A549 (cell line): ENCODE data around the gene G2E3. TPM values are rescaled to one million over a fixed set of nuclear protein-coding genes. Genes with fewer than 3 reads are reported as not detected.

Experiments used
- ATAC-seq, 2 experiments: fragments of 200-7000 bp in 1 of 2; fragments of >200 bp in 1 of 2; cut with Nextera tagmentation in 1 of 2; cut with Tn5 transposase in 1 of 2; 3 replicates each; pipeline versions ENCODE4 v1.8.0 to v1.9.1; 2018 to 2020; ENCODE audit warnings: mild to moderate bottlenecking in 1 of 2, moderate library complexity in 1 of 2
- CTCF ChIA-PET: fragments of 300-600 bp; sonication (Branson Sonifier 250); formaldehyde crosslinking; extraction: SDS; loops from one replicate; lab custom pipeline; 2021; ENCODE audit warnings: antibody characterized with exemption, inconsistent platforms; lab: Yijun Ruan, JAX
- POLR2A ChIA-PET: fragments of 350-600 bp; formaldehyde crosslinking; extraction: SDS; loops from one replicate; lab custom pipeline; 2021; ENCODE audit warnings: antibody characterized with exemption, inconsistent platforms; lab: Yijun Ruan, JAX
- DNase-seq, 2 experiments: peaks; one replicate each; pipeline versions ENCODE4 v3.0.0 to v3.0.0-alpha.2; 2011 to 2016; ENCODE audit warnings: low read depth in 1 of 2, low spot score in 1 of 2
- FAIRE-seq: peaks from 2 replicates; lab custom pipeline; 2011; peaks lifted over from hg19 to GRCh38; lab: Jason Lieb, UNC
- H3K27ac ChIP-seq, 2 experiments: fragments of >200 bp; sonication (Bioruptor Twin); formaldehyde crosslinking; 3 replicates each; pipeline ENCODE4 v1.5.1; 2016 to 2017
- H3K4me1 ChIP-seq: fragments of >200 bp; sonication (Bioruptor Twin); formaldehyde crosslinking; 3 replicates; pipeline ENCODE4 v1.6.1; 2016
- H3K4me2 ChIP-seq: fragments of >200 bp; sonication (Bioruptor Twin); formaldehyde crosslinking; 3 replicates; pipeline ENCODE4 v1.6.1; 2016
- H3K4me3 ChIP-seq: fragments of >200 bp; sonication (Bioruptor Twin); formaldehyde crosslinking; 3 replicates; pipeline ENCODE4 v1.5.1; 2016
- H3K9me3 ChIP-seq: fragments of >200 bp; sonication (Bioruptor Twin); formaldehyde crosslinking; 3 replicates; pipeline ENCODE4 v1.6.1; 2016
- CEBPB ChIP-seq, 2 experiments: fragments of >200 bp in 1 of 2; sonication (Bioruptor Twin) in 1 of 2; formaldehyde crosslinking in 1 of 2; IDR thresholded peaks; 2 replicates each; pipeline ENCODE4 v1.6.1; 2012 to 2016
- CTCF ChIP-seq: fragments of >200 bp; sonication (Bioruptor Twin); formaldehyde crosslinking; IDR thresholded peaks from 3 replicates; pipeline ENCODE4 v1.5.1; 2016
- EHMT2 ChIP-seq: fragments of 200-600 bp; sonication (generic); IDR thresholded peaks from 2 replicates; pipeline ENCODE4 v1.6.1; 2016; ENCODE audit warnings: antibody characterized with exemption, low read depth, mild to moderate bottlenecking, moderate library complexity
- EP300 ChIP-seq, 2 experiments: fragments of >200 bp; sonication (Bioruptor Twin); formaldehyde crosslinking; IDR thresholded peaks; 2 replicates in 1 of 2; 3 replicates in 1 of 2; pipeline ENCODE4 v1.6.1; 2016 to 2017
- FOSB ChIP-seq: fragments of 250-450 bp; sonication (Bioruptor Pico); IDR thresholded peaks from 2 replicates; pipeline ENCODE4 v1.5.0; 2020; ENCODE audit warnings: mild to moderate bottlenecking, moderate library complexity
- FOSL2 ChIP-seq, 2 experiments: fragments of 450-650 bp in 1 of 2; fragments of >200 bp in 1 of 2; sonication (Bioruptor Twin) in 1 of 2; formaldehyde crosslinking; IDR thresholded peaks; 2 replicates each; pipeline versions ENCODE4 v1.5.0 to v1.6.1; 2016 to 2020; ENCODE audit warnings: mild to moderate bottlenecking in 1 of 2, moderate library complexity in 1 of 2
- FOXS1 ChIP-seq: fragments of 250-450 bp; sonication (Bioruptor Pico); IDR thresholded peaks from 2 replicates; pipeline ENCODE4 v1.5.0; 2020; ENCODE audit warnings: mild to moderate bottlenecking, moderate library complexity
- GATA3 ChIP-seq: IDR thresholded peaks from 2 replicates; pipeline ENCODE4 v1.6.1; 2012; ENCODE audit warnings: borderline replicate concordance
- HDAC2 ChIP-seq: fragments of 200-600 bp; sonication (generic); IDR thresholded peaks from 2 replicates; pipeline ENCODE4 v1.6.1; 2016
- HMGXB4 ChIP-seq: fragments of 250-450 bp; sonication (Bioruptor Pico); IDR thresholded peaks from 2 replicates; pipeline ENCODE4 v1.5.0; 2021; ENCODE audit warnings: mild to moderate bottlenecking, moderate library complexity, borderline replicate concordance
- HOXB13 ChIP-seq: fragments of 250-450 bp; sonication (Bioruptor Pico); IDR thresholded peaks from 2 replicates; pipeline ENCODE4 v1.5.0; 2020; ENCODE audit warnings: low read depth, mild to moderate bottlenecking, moderate library complexity
- JUN ChIP-seq, 2 experiments: fragments of >200 bp; sonication (Bioruptor Twin); formaldehyde crosslinking; IDR thresholded peaks; 2 replicates in 1 of 2; 3 replicates in 1 of 2; pipeline ENCODE4 v1.6.1; 2016 to 2017
- MAFK ChIP-seq: fragments of 450-650 bp; IDR thresholded peaks from 2 replicates; pipeline ENCODE4 v1.6.1; 2014; ENCODE audit not compliant: partially characterized antibody
- MAX ChIP-seq: IDR thresholded peaks from 2 replicates; pipeline ENCODE4 v1.6.1; 2012
- MAZ ChIP-seq: fragments of 150-350 bp; IDR thresholded peaks from 2 replicates; pipeline ENCODE4 v1.6.1; 2014; ENCODE audit warnings: antibody characterized with exemption, low read depth, low read length, borderline replicate concordance
- NPAS2 ChIP-seq: fragments of 250-450 bp; sonication (Bioruptor Pico); IDR thresholded peaks from 2 replicates; pipeline ENCODE4 v1.8.0; 2022; ENCODE audit warnings: mild to moderate bottlenecking, moderate library complexity, borderline replicate concordance
- PHF8 ChIP-seq: fragments of 200-600 bp; sonication (generic); IDR thresholded peaks from 2 replicates; pipeline ENCODE4 v1.6.1; 2016; ENCODE audit warnings: low read depth, mild to moderate bottlenecking, antibody characterized with exemption, moderate library complexity, borderline replicate concordance
- POLR2A ChIP-seq: IDR thresholded peaks from 2 replicates; pipeline ENCODE4 v1.6.1; 2012; ENCODE audit warnings: mild to moderate bottlenecking, low read length
- POLR2AphosphoS2 ChIP-seq: conservative IDR thresholded peaks from 2 replicates; pipeline ENCODE4 v1.6.1; 2012; ENCODE audit warnings: low read length, improper control_type of control experiment, inconsistent platforms
- RARB ChIP-seq: fragments of 250-450 bp; sonication (Bioruptor Pico); IDR thresholded peaks from 2 replicates; pipeline ENCODE4 v1.8.0; 2021; ENCODE audit warnings: mild to moderate bottlenecking, moderate library complexity
- REST ChIP-seq: fragments of 200-600 bp; sonication (generic); IDR thresholded peaks from 2 replicates; pipeline ENCODE4 v1.6.1; 2016; ENCODE audit warnings: antibody characterized with exemption, mild to moderate bottlenecking, moderate library complexity
- RFX5 ChIP-seq: fragments of 450-650 bp; IDR thresholded peaks from 2 replicates; pipeline ENCODE4 v1.7.1; 2014; ENCODE audit warnings: antibody characterized with exemption, mild to moderate bottlenecking, moderate library complexity
- TP53 ChIP-seq: fragments of 250-450 bp; sonication (Bioruptor Pico); IDR thresholded peaks from 2 replicates; pipeline ENCODE4 v1.5.0; 2021; ENCODE audit warnings: mild to moderate bottlenecking, moderate library complexity
- USF2 ChIP-seq: fragments of 450-650 bp; IDR thresholded peaks from 2 replicates; pipeline ENCODE4 v1.6.1; 2014; ENCODE audit warnings: antibody characterized with exemption
- ZSCAN20 ChIP-seq: fragments of 250-450 bp; sonication (Bioruptor Pico); IDR thresholded peaks from 2 replicates; pipeline ENCODE4 v1.8.0; 2022; ENCODE audit warnings: mild to moderate bottlenecking, moderate library complexity
- WGBS: methylation state at CpG from one replicate; pipeline ENCODE4 v1.1.6; 2017; ENCODE audit errors: missing lambda C conversion rate; 5-methylcytosine and 5-hydroxymethylcytosine counted together
- polyA plus RNA-seq, 4 experiments: library from polyadenylated mRNA; depleted of rRNA in 3 of 4; stranded (reverse); fragments of >200 nt; fragmentation: RNase III in 1 of 4; extraction: RNeasy Plus Mini Kit Qiagen cat#74134 plus additional on column Dnase treatment in 1 of 4; gene quantifications; 2 replicates in 3 of 4; 3 replicates in 1 of 4; pipeline ENCODE4 v1.2.3, GENCODE V29; 2011 to 2017

Gene G2E3
- polyA plus RNA-seq, 2 of the 4 experiments (the other 2 are of a cell fraction): 18.2 to 27.9 TPM

GRCh38 chr14:30645600-30645999, 86.6 kb downstream of the G2E3 start:
- no peaks in the 10 kb centered on the region for H3K4me1 ChIP-seq
- H3K4me3 ChIP-seq: no peak overlapping the region
- no peak for TF ChIP-seq MAFK
- no peak for TF ChIP-seq EHMT2
- TF ChIP-seq POLR2A: no peak
- no peak for TF ChIP-seq CEBPB (IDR thresholded peaks at IDR 0.05)
- TF ChIP-seq, all 56 proteins: peak for 0
- ATAC-seq (no peak), DNase-seq (no peak), FAIRE-seq (no peak)
- H3K9me3 ChIP-seq: peaks cover 15% of the 10 kb centered on the region; the same call in 2 of the 3 replicates
- no peak overlapping the region for H3K4me2 ChIP-seq
- no peak overlapping the region for H3K27ac ChIP-seq
- ChIA-PET POLR2A (no interaction called here), CTCF (interaction anchor here (1.7 kb wide), 1 partner anchor 9 kb away, joined by 5 read pairs; no protein-coding TSS in a partner anchor)
- 90% methylated on average over 2 of the region's 2 CpGs for WGBS

- no peak for DNase-seq
- ChIA-PET POLR2A (no interaction called here), CTCF (interaction anchor here (0.6 to 0.9 kb wide), 2 partner anchors 34 to 85 kb away, joined by 3 to 4 read pairs; no protein-coding TSS in a partner anchor)
- ATAC-seq: no peak
- TF ChIP-seq RARB (CRISPR knock-in tag) (no peak), JUN (IDR thresholded peaks at IDR 0.05) (no peak), EP300 (IDR thresholded peaks at IDR 0.05) (no peak), FOSL2 (IDR thresholded peaks at IDR 0.05) (no peak), FOSL2 (CRISPR knock-in tag; IDR thresholded peaks at IDR 0.05) (no peak), MAX (no peak), REST (no peak), HOXB13 (CRISPR knock-in tag) (no peak), TP53 (no peak), RFX5 (no peak), ZSCAN20 (CRISPR knock-in tag) (no peak)
- no peaks in the 10 kb centered on the region for H3K4me1 ChIP-seq
- no peak overlapping the region for H3K4me3 ChIP-seq
- H3K9me3 ChIP-seq: peaks cover 15% of the 10 kb centered on the region; the same call in 2 of the 3 replicates
- H3K4me2 ChIP-seq: no peak overlapping the region
- FAIRE-seq: no peak
- no peak overlapping the region for H3K27ac ChIP-seq
- WGBS: 92% methylated on average over 2 of the region's 2 CpGs
Observed at GRCh38 chr14:30648471-30648870, 89.5 kb downstream of the G2E3 start.

- ATAC-seq (no peak), FAIRE-seq (no peak), DNase-seq (no peak)
- WGBS: 88% methylated on average over 6 of the region's 6 CpGs
- ChIA-PET POLR2A (no interaction called here), CTCF (interaction anchor here (1.6 kb wide), 1 partner anchor 32 kb away, joined by 3 read pairs; no protein-coding TSS in a partner anchor)
- no peak overlapping the region for H3K27ac ChIP-seq
- no peak overlapping the region for H3K4me3 ChIP-seq
- no peaks in the 10 kb centered on the region for H3K9me3 ChIP-seq
- no peaks in the 10 kb centered on the region for H3K4me1 ChIP-seq
- no peak overlapping the region for H3K4me2 ChIP-seq
- no peak for TF ChIP-seq NPAS2
- TF ChIP-seq MAZ: no peak
- TF ChIP-seq PHF8: no peak
- TF ChIP-seq RFX5: no peak
- TF ChIP-seq HDAC2: no peak
- no peak for TF ChIP-seq GATA3
- no peak for TF ChIP-seq EP300 (IDR thresholded peaks at IDR 0.05)
- no peak for TF ChIP-seq HMGXB4 (CRISPR knock-in tag)
- TF ChIP-seq FOSB (CRISPR knock-in tag): no peak
- no peak for TF ChIP-seq USF2
- TF ChIP-seq MAX: no peak
- TF ChIP-seq FOXS1 (CRISPR knock-in tag): no peak
- no peak for TF ChIP-seq POLR2AphosphoS2
- no peak for TF ChIP-seq CTCF
Observed at GRCh38 chr14:30651937-30652336, 93.0 kb downstream of the G2E3 start.
